AML-193 (cell line): ENCODE measurements around the gene ABCA6.
A peak's percentile ranks its signal among the peaks of the same experiment; 100 is the strongest.

Experiments
- DNase-seq, 2 experiments: peaks; one replicate each; lab custom pipeline; 2025; lab: John Stamatoyannopoulos, UW

Gene ABCA6

DNA sequence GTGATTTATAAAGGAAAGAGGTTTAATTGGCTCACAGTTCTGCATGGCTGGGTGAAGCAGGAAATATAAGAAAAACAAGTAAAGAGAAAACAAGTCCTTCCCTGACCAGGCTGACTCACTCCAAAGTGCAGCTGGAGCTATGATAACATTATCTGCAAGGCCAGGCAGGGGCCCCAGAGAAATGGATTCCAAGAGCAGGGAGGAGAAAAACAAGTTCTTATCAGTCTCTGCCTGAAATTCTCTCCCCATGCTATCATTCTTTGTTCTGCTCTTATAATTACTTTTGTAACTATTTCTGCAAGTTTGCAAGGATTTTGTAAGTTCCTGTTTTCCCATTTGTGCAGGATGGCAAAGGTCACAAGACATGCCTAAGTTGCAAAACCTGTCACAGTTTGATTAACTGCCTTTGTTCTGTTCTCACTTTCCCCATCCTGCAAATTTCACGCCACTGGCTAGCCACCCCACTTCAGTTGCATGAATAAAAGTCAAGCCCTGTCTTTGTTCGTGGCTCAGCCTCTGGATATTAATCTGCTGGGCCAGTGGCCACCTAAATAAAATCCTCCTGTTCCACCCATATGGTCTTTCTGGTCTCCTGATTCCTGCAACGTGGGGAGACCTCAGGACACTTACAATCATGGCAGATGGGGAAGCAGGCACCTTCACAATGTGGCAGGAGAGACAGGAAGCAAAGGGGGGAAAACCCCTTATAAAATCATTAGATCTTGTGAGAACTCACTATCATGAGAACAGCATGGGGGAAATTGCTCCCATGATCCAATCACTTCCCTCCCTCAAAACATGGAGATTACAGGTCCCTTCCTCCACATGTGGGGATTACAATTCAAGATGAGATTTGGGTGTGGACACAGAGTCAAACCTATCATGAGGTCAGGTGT lies 94.1 kb downstream of the ABCA6 start:
- DNase-seq: peak; percentile 95 to 97

DNA sequence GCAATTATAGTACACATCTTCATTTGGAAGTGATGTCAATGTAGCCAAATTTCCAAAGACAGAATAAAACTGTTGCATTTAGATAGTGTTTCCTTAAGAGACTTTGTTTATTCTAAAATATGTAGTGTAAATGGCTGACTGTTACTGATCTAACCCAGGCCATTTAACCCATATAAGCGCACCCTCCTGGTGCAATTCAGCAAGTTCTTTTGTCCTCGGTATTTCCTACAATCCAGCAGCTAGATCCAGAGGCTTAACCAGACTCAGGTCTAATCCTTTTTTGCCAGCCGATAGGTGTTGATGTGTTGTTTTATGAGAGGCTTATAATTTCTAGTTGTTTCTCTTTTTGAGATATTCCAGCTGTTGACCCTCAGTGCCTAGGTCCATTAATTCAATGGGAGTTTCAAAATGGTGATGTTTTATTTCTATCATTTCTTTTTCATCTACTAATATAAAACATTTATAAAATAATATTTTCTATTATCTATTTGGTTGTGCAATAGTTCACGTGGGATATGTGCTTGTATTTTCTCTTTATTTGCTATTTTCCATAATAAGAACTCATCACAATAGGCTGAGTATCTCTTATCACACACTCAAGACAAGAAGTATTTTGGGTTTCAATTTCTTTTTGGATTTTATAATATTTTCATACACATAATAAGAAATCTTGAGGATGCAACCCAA lies 95.4 kb downstream of the ABCA6 start:
- no peak for DNase-seq

DNA sequence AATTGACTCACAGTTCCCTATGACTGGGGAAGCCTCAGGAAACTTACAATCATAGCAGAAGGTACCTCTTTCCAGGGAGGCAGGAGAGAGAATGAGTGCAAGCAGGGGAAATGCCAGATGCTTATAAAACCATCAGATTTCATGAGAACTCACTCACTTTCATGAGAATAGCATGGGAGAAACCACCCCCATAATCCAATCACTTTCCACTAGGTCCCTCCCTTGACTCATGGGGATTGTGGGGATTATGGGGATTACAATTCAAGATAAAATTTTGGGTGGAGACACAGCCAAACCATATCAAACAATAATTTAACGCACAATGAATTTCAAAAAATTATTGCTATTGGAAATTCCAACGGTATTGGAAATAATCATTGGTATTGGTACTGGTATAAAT lies 96.0 kb downstream of the ABCA6 start:
- DNase-seq: no peak

DNA sequence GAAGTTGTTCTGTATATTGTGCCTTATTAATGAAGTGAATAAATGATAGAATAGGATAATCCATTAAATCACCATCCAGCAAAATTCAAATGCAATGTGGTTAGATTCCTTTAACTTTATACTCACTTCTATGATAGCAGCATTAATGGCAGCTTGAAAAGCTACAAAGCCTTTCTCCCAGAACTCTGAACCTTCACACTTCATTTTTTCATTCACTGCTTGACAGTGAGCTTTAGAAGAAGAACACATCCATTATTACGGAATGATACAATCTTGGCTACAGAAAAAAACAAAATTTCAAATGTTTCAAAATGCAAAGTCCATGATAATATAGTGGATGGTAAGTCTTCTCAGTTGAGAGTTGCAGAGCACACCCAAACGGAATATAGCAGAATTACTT lies 97.3 kb downstream of the ABCA6 start:
- DNase-seq: no peak

DNA sequence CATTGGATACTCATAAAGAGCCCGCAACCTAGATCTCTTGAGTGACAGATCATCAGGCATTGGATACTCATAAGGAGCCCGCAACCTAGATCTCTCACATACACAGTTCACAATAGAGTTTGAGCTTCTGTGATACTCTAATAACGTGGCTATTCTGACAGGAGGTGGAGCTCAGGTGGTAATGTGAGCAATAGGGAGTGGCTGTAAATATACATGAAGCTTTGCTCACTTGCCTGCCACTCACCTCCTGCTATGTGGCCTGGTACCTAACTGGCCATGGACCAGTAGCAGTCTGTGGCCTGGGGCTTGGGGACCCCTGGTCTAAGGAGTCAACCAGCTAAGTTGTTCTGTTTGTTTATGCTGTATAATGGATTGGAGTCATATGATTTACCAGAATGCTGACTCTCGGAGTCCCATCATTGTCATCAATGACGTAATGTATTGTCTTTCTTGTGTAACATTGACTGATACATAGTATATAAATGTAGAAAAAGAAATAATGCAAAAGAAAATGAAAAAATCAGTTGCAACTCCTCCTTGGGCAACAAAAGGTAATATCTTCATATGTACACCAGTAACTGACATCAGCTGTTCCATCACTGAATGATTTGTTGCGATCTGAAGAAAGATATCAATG lies 98.5 kb downstream of the ABCA6 start:
- no peak for DNase-seq

DNA sequence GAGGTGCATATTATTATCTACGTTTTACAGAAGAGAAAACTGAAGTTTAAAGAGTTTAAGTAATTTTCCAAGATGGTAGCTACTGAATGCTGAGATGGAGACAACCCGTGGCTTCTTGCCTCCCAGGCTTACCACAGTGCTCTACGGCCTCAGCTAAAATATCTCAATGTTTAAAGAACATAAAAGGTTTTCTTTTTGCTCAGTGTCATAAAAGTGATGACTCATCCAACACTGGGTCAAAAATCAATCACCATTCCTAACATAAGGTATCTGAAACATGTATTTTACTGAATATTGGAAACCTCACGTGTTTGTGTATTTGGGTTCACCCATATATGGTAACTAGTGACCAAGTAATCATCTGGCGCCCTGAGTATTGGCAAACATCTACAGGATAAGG lies 99.4 kb downstream of the ABCA6 start:
- DNase-seq: no peak

DNA sequence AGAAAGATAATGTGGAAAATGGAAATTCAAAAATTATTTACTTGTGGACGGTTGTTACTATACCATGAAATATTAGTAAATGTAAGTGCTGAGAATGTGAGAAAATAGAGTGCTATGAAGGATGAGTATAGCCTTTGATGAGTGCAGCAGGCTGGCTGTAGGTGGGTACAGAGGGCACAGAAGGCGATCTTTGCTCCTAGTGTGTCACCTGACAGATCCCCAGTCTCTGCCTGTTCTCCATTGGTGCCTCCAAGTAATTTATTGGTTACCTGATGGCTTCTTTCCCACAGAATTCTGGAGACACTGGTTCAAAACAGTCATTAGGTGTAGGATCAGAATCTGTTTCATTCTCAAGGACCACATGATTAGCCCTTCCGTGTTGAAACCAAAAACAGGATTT lies 109.9 kb downstream of the ABCA6 start:
- DNase-seq: no peak

DNA sequence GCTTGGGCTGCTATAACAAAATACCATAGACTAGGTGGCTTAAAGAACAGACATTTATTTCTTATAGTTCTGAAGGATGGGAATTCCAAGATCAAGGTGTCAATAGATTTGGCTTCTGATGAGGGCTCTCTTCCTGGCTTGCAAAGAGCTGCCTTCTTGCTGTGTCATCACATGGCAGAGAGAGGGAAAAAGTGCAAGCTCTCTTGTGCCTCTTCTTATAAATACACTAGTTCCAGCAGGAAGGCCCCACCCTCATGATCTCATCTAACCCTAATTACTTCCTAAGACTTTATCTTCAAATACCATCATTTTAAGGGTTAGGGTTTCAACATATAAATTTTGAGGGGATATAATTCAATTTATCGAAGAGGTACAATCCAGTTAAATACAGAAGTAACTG lies 111.5 kb downstream of the ABCA6 start:
- DNase-seq: no peak
